Stimulated activated CD4-positive, alpha-beta T cell treated with anti-CD3 and anti-CD28 coated beads, Interleukin-15, amount 100 ng/mL, for 1 hour (primary cell): ENCODE data around the gene FZR1.
"Not testable (repeated sequence)": the region's sequence is repeated elsewhere in the genome, so short reads cannot be mapped to it uniquely, and the experiment has no call there.

ENCODE experiments used
- DNase-seq, 2 donors: peaks; one replicate each; pipeline ENCODE4 v3.0.0-alpha.2; 2020; ENCODE audit warnings: low read depth in 1 of 2, low spot score in 1 of 2

The FZR1 gene

DNA sequence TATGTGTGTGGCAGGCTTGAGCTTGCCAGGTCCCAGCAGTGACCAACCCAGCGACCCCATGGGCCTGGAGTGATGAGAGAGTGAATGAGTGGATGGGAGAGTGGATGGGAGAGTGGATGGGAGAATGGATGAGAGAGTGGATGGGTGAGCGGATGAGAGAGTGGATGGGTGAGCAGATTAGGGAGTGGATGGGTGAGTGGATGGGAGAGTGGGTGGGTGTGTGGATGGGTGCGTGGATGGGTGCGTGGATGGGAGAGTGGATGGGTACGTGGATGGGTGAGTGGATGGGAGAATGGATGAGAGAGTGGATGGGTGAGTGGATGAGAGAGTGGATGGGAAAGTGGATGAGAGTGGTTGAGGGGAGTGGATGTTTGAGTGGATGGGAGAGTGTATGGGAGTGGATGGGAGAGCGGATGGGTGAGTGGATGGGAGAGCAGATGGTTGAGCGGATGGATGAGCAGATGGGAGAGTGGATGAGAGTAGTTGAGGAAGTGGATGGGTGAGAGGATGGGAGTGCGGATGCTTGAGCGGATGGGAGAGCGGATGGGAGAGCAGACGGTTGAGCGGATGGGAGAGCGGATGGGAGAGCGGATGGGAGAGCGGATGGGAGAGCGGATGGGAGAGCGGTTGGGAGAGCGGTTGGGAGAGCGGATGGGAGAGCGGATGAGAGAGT, 22.6 kb downstream of the FZR1 start:
- no peak for DNase-seq

DNA sequence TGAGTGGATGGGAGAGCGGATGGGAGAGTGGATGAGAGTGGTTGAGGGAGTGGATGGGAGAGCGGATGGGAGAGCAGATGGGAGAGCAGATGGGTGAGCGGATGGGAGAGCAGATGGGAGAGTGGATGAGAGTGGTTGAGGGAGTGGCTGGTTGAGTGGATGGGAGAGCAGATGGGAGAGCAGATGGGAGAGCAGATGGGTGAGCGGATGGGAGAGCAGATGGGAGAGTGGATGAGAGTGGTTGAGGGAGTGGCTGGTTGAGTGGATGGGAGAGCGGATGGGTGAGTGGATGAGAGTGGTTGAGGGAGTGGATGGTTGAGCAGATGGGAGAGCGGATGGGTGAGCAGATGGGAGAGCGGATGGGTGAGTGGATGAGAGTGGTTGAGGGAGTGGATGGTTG, 23.2 kb downstream of the FZR1 start:
- not testable (repeated sequence) for DNase-seq

- no peak for DNase-seq
Measured at GRCh38 chr19:3530389-3530788, 24.3 kb downstream of the FZR1 start.

- no peak for DNase-seq
Measured at GRCh38 chr19:3531716-3532115, 25.6 kb downstream of the FZR1 start.

DNA sequence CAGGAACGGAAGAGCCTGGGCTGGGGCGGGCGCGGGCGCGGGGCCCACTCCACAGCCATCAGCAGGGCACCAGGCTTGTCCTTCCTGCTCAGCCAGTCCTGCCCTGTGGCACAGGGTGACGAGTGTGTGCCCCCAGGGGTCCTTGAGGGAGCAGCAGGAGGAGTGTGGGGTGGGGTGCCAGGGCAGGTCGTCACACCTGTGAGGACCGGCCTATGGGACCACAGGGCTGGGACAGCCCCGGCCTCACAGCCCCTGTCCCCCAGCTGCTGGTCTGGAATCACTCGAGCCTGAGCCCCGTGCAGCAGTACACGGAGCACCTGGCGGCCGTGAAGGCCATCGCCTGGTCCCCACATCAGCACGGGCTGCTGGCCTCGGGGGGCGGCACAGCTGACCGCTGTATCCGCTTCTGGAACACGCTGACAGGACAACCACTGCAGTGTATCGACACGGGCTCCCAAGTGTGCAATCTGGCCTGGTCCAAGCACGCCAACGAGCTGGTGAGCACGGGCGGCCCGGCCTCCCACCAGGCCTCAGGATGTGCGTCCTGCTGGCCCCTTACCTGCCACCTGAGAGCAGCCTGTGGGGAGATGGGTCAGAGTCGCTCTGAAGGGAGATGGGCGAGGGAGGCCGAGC, 26.2 kb downstream of the FZR1 start:
- no peak for DNase-seq

- DNase-seq: no peak
Measured at GRCh38 chr19:3533033-3533432, 26.9 kb downstream of the FZR1 start.

DNA sequence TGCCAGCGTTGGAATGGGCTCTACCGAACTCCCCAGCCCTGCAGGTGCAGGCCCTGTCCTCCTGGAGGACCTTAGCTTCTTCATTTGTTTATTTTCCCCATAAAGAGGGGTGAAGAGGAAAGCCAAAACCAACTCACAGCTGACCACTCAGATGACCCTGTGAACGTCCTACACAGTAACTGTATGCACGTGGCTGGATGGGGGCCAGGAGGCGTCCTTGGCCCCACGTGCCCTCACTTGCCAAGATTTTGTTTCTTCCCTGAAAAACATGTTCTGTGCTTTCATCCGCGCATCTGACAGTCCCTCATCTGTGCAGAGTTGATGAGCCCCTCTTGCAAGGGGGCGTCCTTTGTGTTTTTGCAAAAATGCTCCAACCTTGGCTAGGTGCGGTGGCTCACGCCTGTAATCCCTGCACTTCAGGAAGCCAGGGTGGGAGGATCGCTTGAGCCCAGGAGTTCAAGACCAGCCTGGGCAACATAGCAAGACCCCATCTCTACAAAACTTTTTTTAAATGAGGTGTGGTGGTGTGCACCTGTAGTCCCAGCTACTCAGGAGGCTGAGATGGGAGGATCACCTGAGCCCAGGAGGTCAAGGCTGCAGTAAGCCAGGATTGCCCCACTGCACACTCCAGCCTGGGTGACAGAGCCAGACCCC, 27.6 kb downstream of the FZR1 start:
- no peak for DNase-seq

GRCh38 chr19:3534375-3535234, 28.5 kb downstream of the FZR1 start:
- no peak for DNase-seq

GRCh38 chr19:3535235-3535535, 29.1 kb downstream of the FZR1 start:
- no peak for DNase-seq

DNA sequence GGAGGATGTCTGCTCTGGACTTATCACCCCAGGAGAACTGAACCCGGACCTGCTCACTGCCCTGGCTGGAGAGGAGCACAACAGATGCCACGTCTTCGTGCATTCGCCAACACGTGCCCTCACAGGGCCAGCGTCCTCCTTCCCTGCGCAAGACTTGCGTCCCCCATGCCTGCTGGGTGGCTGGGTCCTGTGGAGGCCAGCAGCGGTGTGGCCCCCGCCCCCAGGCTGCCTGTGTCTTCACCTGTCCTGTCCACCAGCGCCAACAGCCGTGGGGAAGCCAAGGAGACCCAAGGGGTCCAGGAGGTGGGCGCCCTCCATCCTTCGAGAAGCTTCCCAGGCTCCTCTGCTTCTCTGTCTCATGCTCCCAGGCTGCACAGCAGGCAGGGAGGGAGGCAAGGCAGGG, 29.5 kb downstream of the FZR1 start:
- DNase-seq: no peak

GRCh38 chr19:3535981-3536380, 29.9 kb downstream of the FZR1 start:
- DNase-seq: no peak

DNA sequence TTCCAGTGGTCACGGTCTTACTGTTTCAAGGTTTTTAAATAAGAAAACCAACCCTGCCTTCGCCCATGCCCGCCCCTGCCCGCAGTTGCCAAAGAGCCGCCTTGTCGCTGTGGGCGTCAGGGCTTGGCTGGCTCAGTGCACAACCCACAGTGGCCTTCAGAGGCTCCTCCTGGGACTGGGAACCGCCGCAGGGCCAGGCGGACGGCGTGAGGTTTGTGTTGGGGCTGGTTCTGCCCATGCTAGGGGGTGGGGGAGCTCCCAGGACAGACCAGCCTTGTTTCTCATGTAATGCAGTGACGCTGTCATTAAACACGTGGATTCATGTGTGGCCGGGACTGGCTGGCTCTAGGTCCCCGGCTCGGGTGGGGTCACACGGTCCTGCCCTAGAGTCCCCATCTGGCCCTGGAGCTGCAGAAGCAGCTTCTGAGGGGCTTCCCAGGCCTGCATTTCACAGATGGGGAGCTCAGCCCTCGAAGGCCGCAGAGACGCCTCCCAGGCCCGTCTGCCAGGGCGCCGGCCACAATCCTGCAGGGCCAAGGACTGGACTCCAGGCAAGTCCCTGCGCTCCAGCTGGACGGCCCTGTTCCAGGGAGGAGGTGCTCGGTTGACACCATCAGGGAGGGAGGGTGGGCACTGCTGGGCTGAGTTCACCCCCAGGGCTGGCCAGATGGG, 30.5 kb downstream of the FZR1 start:
- no peak for DNase-seq

- no peak for DNase-seq
Measured at GRCh38 chr19:3537101-3537437, 31.0 kb downstream of the FZR1 start.

- no peak for DNase-seq
Measured at GRCh38 chr19:3537438-3538240, 31.5 kb downstream of the FZR1 start.

DNA sequence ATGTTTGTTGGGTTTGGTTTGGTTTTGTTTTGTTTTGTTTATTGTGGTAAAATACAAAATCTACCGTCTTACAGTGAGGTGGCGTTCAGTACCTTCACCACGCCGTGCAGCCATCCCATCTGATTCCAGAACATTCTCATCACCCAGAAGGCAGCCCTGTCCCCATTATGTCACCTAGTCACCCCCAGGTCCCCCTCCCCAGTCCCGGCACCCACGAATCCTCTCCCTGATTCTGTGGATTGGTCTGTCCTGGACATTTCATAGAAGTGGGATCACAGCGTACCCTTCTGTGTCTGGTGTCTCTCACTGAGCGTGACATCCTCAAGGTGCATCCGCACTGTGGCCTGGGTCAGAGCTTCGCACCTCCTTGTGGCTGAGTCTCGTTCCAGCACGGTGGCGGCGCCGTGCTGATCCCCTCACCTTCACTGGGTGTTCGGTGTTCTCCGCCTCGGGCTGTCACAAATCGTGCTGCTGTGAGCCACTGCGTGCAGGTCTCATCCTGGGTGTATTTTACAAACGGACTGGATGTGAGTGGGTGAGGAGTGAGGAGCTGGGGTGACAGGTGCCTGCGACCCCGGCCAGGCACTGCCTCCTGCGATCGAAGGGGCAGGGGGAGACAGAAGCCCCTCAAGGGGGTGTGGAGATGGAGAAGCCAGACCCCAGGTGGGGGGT, 32.3 kb downstream of the FZR1 start:
- DNase-seq: no peak

GRCh38 chr19:3538965-3539755, 33.0 kb downstream of the FZR1 start, which contains the start of gene TEKTIP1:
Gene TEKTIP1 (plus strand): TSS chr19:3539174. CDS start chr19:3539178, 4 bp downstream.
- DNase-seq: no peak

GRCh38 chr19:3539756-3540118, 33.6 kb downstream of the FZR1 start:
- DNase-seq: no peak

DNA sequence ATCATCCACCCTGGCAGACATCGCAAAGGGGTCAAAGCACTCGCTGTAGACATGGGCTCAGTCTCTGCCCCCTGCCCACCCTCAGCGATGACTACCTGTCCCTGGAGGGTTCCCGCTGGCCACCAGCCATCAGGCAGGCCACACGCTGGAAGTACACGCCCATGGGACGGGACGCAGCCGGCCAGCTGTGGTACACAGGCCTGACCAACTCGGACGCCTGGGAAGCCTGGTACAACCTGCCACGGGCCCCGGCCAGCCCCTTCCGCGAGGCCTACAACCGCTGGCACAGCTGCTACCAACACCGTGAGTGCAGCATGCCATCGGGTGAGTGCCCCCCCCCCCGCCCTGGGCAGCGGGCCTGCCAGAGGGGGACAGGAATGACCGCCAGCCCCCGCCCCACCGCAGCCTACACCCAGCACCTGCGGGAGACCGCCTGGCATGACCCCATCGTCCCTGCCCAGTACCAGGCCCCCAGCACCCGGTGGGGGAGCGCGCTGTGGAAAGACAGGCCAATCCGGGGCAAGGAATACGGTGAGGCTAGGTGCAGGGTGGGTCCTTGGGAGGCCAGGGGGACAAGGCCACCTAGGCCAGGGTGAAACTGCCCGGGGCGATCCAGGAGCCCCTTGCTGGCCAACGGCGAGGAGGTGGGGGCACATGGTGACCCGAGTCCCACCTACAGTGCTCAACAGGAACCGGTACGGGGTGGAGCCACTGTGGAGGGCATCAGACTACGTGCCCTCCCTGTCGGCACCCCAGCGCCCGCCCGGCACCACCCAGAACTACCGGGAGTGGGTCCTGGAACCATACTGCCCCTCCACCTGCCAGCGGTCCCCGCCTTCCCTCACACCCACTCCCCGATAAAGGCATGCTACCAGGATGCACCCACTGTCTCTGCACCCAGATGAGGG, 37.3 kb downstream of the FZR1 start:
- no peak for DNase-seq
